Effector memory CD4-positive, alpha-beta T cell (primary cell): Measurements from ENCODE around the gene KCTD20.
"Not testable (repeated sequence)": the region's sequence is repeated elsewhere in the genome, so short reads cannot be mapped to it uniquely, and the experiment has no call there.

ENCODE experiments used
- DNase-seq, 3 donors: peaks; one replicate each; pipeline ENCODE4 v3.0.0-alpha.2; 2020
- H3K27ac ChIP-seq: 2 replicates; pipeline ENCODE4 v1.7.0; 2013; ENCODE audit warnings: mild to moderate bottlenecking, low read length, moderate library complexity; ENCODE audit not compliant: insufficient read depth, poor library complexity, severe bottlenecking
- H3K27me3 ChIP-seq: replicated peaks from 2 replicates; pipeline ENCODE4 v1.7.0; 2013; ENCODE audit warnings: mild to moderate bottlenecking, low read length; ENCODE audit not compliant: insufficient read depth, control insufficient read depth, poor library complexity, severe bottlenecking
- H3K36me3 ChIP-seq: 2 replicates; pipeline ENCODE4 v1.7.0; 2013; ENCODE audit warnings: mild to moderate bottlenecking, low read length, moderate library complexity; ENCODE audit not compliant: control insufficient read depth, insufficient read depth
- H3K4me1 ChIP-seq: 2 replicates; pipeline ENCODE4 v1.7.0; 2013; ENCODE audit warnings: low read length, mild to moderate bottlenecking; ENCODE audit not compliant: control insufficient read depth, insufficient read depth, poor library complexity, severe bottlenecking
- H3K4me3 ChIP-seq: 2 replicates; pipeline ENCODE4 v1.7.0; 2013; ENCODE audit warnings: low read length, low read depth, mild to moderate bottlenecking; ENCODE audit not compliant: insufficient read depth, poor library complexity, severe bottlenecking
- H3K9me3 ChIP-seq: 2 replicates; pipeline ENCODE4 v1.7.0; 2013; ENCODE audit warnings: mild to moderate bottlenecking, low read length, moderate library complexity; ENCODE audit not compliant: control insufficient read depth

The KCTD20 gene

DNA sequence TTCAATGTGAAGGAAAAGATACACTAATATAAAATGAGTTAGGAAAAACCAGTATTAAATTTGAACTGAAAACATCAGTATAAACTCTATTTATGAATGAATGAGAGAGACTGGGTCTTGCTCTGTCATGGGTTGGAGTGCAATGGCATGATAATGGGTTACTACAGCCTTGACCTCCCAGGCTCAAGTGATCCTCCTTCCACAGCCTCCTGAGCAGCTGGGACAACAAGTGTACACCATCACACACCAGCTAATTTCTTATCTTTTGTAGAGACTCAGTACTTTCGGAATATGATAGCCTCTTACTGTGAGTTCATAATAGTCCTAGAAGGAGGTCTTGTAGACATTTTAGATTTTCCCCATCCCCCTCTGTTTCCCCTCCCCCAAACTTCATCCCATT is 21.4 kb downstream of the KCTD20 start:
- H3K27ac ChIP-seq: no peak overlapping the region
- DNase-seq: no peak
- H3K4me3 ChIP-seq: no peak overlapping the region

DNA sequence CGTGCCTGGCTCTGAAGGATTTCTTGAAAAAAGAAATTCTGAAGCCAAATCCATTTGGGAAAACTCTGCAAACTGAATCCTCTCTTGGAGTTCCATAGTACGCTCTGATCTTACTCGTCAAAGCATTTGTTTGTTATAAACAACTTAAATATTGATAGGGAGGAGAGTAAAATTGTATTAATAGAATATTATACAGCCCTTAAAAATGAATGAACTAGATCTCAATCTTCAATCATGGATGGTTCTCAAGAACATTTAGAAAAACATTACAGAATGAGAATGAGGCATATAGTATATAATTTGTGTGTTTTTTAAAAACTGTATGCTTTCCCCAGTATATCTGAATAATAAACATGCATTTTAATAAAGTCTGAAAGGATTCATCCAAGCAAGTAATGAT is 24.8 kb downstream of the KCTD20 start:
- no peak overlapping the region for H3K27ac ChIP-seq
- peaks cover 16% of the 10 kb centered on the region for H3K36me3 ChIP-seq
- no peak for DNase-seq
- no peaks in the 10 kb centered on the region for H3K9me3 ChIP-seq
- no peaks in the 10 kb centered on the region for H3K27me3 ChIP-seq
- no peak overlapping the region for H3K4me3 ChIP-seq
- no peaks in the 10 kb centered on the region for H3K4me1 ChIP-seq

More for the DNA sequence above, 21.4 kb downstream of the KCTD20 start:
- Histone ChIP-seq H3K36me3 (no peaks in the 10 kb centered on the region), H3K9me3 (no peaks in the 10 kb centered on the region), H3K27me3 (no peaks in the 10 kb centered on the region), H3K4me1 (peaks cover 2% of the 10 kb centered on the region)

DNA sequence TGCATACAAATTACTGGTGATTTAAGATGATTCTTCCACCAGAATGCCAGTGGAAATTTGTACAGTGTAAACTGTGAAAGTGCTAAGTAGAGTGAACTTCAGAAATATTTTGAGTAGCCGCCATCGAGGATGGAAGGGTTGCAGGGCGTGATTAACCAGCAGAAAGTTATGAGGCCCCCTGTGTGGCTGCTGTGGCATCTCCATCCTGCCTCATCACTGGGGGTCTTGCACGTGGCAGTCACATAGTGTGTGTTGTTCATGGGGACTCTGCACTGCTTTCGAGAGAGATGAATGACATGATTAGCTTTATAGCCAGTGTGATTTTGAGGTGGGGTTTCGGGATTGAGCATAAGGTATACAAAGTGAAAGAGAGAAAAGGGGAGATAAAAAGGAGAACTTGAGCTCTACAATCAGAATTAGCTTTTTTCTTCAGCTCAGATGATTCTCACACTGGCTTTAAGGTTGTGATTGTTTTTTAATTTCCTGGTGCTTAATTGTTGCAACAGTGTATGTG is 26.4 kb downstream of the KCTD20 start:
- H3K4me3 ChIP-seq: no peak overlapping the region
- no peaks in the 10 kb centered on the region for H3K9me3 ChIP-seq
- peaks cover 16% of the 10 kb centered on the region for H3K36me3 ChIP-seq
- H3K27ac ChIP-seq: no peak overlapping the region
- no peaks in the 10 kb centered on the region for H3K4me1 ChIP-seq
- no peak for DNase-seq
- no peaks in the 10 kb centered on the region for H3K27me3 ChIP-seq

DNA sequence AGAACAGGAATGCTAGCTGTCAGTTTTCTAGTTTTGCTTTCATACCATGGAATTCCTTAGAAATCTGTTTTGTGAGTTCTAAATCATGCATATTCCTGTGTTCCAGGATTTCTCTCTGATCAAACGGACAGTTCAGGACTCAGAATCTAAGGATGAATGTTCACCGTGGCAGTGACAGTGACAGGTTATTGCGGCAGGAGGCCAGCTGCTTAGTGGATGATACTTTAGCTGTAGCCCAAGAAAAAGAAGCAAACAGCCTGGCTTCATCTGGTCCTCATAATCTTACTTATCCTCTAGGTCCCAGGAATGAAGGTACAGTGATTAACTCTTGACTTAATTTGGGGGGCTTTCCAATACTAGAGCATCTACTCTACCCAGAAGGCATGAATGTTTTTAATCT is 27.1 kb downstream of the KCTD20 start:
- H3K27ac ChIP-seq: no peak overlapping the region
- no peak overlapping the region for H3K4me3 ChIP-seq
- no peak for DNase-seq
- no peaks in the 10 kb centered on the region for H3K4me1 ChIP-seq
- H3K36me3 ChIP-seq: peaks cover 19% of the 10 kb centered on the region
- no peaks in the 10 kb centered on the region for H3K27me3 ChIP-seq
- H3K9me3 ChIP-seq: no peaks in the 10 kb centered on the region

DNA sequence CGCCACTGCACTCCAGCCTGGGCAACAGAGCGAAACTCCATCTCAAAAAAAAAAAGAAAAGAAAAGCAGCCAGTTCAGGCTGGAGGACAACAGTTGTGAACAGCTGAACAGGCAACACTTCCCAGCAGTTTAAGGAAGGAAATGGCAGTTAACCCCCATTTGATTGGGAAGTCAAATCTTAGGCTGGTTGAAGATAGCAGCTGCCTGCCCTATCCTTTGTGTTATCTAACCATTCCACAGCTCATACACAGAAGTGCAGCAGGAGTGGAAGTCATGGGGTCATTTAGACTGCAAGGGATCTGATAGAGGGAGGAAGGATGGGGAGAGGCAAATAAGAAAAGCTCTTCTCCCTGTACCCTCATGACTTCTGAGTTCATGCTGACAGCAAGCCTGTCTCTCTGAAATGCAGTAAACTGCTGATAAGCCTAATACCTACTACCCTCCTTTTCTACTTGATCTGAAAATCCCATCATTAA is 35.3 kb downstream of the KCTD20 start:
- Histone ChIP-seq H3K27ac (no peak overlapping the region), H3K27me3 (no peaks in the 10 kb centered on the region), H3K4me3 (no peak overlapping the region), H3K36me3 (peaks cover 26% of the 10 kb centered on the region), H3K9me3 (no peaks in the 10 kb centered on the region), H3K4me1 (no peaks in the 10 kb centered on the region)
- DNase-seq: no peak

DNA sequence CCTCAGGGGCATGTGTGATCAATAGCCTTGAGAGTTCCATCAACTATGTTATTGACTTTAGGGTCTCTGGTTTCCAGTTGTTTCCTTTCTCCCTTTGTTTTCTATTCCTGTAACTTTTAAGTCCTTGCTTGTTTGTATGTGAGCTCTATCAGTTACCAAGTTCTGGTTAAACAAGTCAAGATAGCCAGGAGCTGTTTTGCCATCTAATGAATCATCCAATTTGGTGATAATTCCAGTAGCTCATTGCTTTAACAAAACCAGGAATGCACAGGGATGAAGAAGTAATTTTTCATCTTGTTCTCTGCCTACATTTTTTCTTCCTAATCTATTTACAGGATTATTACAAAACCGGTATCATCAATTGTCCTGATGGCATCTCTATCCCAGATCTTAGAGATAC is 36.5 kb downstream of the KCTD20 start:
- no peaks in the 10 kb centered on the region for H3K4me1 ChIP-seq
- H3K4me3 ChIP-seq: no peak overlapping the region
- no peak overlapping the region for H3K27ac ChIP-seq
- peaks cover 26% of the 10 kb centered on the region for H3K36me3 ChIP-seq
- H3K9me3 ChIP-seq: no peaks in the 10 kb centered on the region
- no peaks in the 10 kb centered on the region for H3K27me3 ChIP-seq
- DNase-seq: no peak

DNA sequence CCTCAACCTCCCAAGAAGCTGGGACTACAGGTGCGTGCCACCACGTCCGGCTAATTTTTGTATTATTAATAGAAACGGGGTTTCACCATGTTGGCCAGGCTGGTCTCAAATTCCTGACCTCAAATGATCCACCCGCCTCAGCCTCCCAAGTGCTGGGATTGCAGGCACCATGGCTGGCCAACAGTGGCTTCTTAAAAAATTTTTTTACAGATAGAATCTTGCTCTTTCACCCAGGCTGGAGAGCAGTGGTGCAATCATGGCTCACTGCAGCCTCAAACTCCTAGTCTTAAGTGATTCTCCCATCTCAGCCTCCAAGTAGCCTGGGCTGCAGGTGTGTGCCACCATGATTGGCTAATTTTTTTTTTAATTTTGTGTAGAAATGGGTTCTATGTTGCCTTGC is 40.5 kb downstream of the KCTD20 start:
- H3K4me1 ChIP-seq, H3K9me3 ChIP-seq, DNase-seq, H3K27ac ChIP-seq, H3K4me3 ChIP-seq, H3K27me3 ChIP-seq: not testable (repeated sequence)
- H3K36me3 ChIP-seq: peaks cover 37% of the 10 kb centered on the region

DNA sequence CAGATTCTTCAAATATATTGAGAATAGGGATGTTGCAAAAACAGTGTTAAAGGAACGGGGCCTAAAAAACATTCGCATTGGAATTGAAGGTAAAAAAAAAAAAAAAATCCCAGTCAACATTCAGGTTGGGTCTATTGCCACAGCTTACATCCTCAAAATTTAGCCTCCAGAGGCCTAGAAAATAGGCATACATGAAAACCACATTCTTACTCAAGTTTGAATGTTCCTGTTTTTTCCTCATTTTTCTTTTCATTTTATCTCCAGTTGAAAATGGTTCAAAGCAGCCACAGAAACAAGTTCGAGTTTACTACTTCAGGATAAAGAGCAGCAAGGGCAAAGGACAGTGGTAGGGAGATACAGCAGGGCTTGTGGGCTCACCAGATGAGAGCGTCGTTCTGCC is 41.9 kb downstream of the KCTD20 start:
- H3K27ac ChIP-seq: no peak overlapping the region
- no peaks in the 10 kb centered on the region for H3K27me3 ChIP-seq
- no peaks in the 10 kb centered on the region for H3K4me1 ChIP-seq
- no peak for DNase-seq
- H3K4me3 ChIP-seq: no peak overlapping the region
- H3K9me3 ChIP-seq: no peaks in the 10 kb centered on the region
- H3K36me3 ChIP-seq: peaks cover 33% of the 10 kb centered on the region

DNA sequence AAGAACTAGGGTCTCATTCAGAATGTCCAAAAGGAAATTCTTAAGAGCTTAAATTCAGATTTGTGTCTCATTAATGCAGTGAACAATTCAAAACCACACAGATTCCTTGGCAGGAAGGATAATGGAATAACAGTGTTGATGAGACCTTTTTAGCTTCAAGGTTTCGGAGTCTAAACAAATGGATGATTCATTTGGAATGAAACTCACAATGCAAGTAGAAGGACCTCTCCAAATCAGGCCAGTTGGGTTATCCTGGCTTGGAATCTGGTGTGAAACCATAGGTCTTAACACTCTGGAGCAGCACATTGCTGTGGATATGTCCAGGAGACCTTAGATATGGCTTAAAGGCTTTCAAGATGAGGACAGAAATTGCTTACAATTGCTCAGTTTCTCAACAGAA is 44.9 kb downstream of the KCTD20 start:
- Histone ChIP-seq H3K9me3 (no peaks in the 10 kb centered on the region), H3K36me3 (peaks cover 14% of the 10 kb centered on the region), H3K27me3 (no peaks in the 10 kb centered on the region), H3K27ac (no peak overlapping the region), H3K4me1 (no peaks in the 10 kb centered on the region), H3K4me3 (no peak overlapping the region)
- no peak for DNase-seq

DNA sequence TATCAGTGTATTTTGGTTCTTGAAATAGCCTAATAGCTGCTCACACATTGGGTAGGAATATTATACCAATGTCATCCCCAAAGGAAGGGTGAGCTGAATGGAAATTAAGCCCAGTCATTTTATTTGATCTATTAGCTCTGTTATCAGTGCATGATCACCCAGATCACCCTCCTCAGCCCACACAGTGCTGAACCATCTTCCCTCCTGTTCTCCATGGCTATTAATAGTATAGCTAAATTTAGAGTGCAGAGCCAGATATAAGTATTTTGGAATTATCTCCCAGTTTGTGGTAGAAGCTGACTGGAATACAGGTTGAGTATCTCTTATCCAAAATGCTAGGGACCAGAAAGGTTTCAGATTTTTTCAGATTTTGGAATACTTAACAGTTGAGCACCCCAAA is 45.4 kb downstream of the KCTD20 start:
- H3K36me3 ChIP-seq: peaks cover 14% of the 10 kb centered on the region

More for the DNA sequence above, 45.4 kb downstream of the KCTD20 start:
- Histone ChIP-seq H3K4me1 (no peaks in the 10 kb centered on the region), H3K9me3 (no peaks in the 10 kb centered on the region), H3K27me3 (no peaks in the 10 kb centered on the region), H3K4me3 (no peak overlapping the region), H3K27ac (no peak overlapping the region)
- no peak for DNase-seq
